Measurements from ENCODE around the gene SHANK1. TPM values are rescaled to one million over a fixed set of nuclear protein-coding genes. Genes with fewer than 3 reads are reported as not detected.

Gene SHANK1
- polyA plus RNA-seq, 1 donor: 38.7 TPM

DNA sequence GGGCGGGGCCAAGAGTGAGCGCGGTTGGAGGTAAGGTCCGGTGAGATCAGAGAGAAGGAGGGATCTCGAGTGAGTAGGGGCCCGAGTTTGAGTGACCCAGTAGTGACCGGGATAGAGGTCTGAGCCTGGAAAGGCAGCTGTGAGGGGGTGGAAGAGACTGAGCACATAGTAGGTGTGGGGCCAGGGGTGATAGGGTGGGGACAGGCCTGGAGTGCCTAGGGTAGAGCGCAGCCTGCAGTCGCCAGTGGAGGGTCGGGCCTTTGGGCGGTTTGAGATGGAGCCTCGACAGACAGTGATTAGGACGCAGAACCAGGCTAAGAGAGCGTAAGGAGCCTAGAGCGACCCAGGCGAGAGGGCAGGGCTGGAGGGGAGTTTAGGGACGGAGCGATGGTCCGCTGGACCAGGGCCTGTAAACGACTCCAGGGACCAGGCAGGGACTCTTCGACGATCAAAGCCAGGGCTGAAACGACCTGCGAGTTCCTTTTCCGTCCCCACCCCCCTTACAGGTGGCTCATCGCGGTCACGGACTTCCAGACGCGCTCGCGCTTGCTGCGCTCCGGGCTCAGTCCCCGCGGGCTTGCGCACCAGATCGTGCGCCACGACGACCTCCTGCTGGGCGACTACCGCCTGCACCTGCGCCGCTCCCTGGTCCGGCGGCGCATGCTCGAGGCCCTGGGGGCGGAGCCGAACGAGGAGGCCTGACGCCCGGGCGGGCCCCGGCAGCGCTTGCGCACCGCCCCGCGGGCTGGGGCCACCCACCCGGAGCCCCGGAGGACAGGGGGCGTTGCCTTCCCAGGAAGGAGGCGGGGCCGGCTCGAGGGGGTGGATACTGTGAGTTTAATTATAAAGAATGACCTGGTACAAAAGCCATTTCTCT, 60.9 kb downstream of the SHANK1 start:
- DNase-seq: peak; percentile 31

DNA sequence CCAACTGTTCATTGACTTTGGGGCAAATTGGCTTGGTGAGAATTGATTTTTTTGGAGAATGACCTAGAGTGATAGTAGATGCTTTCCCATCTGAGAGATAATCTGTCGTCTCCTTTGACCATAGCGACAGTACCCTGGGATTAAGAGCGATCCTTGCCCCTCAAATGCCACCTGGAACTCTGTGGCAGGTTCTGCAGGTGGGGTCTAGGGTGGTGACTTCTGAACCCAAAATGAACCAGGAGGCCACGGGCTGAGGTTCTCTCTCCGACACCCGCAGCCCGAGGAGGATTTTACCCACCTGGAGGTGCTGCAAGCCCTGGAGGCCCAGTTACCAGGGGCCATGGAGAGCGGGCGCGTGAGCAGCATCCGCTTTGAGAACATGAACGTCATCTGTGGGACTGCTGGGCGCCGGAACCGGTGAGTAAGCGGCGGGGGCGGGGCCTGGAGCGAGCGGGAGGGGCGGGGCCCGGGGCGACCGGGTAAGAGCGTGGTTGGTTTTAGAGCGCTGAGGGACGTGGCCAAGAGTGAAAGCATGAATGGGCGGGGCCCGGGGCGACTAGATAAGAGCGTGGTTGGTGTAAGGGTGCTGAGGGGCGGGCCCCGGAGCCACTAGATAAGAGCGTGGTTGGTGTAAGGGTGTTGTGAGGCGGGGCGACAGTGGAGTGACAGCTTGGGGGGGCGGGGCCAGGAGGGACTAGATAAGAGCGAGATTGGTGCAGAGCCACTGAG, 61.7 kb downstream of the SHANK1 start:
- DNase-seq: peak; percentile 54

GRCh38 chr19:50657222-50657669, 62.4 kb downstream of the SHANK1 start:
- DNase-seq: no peak

DNA sequence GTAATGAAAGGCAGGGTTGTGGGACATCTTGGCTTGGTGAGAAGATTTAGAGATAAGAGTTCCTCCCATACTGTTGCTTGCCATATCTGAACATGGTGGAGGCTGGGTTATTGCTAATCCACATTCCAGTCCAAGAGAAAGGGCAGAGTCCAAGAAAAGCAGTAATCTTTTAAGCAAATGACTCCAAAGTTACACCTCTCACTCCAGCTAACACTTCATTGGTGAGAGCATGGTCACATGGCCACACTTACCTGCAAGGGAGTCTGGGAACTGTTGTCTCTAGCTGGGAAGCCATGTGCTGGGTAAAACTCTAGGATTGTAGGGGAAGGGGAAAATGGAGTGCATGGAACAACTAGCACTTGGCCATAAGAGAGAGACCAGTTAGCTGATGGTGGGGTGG, 64.7 kb downstream of the SHANK1 start:
- no peak for DNase-seq

- DNase-seq: no peak
Measured at GRCh38 chr19:50652722-50653121, 66.9 kb downstream of the SHANK1 start.

- DNase-seq: no peak
Measured at GRCh38 chr19:50651174-50651573, 68.4 kb downstream of the SHANK1 start.

DNA sequence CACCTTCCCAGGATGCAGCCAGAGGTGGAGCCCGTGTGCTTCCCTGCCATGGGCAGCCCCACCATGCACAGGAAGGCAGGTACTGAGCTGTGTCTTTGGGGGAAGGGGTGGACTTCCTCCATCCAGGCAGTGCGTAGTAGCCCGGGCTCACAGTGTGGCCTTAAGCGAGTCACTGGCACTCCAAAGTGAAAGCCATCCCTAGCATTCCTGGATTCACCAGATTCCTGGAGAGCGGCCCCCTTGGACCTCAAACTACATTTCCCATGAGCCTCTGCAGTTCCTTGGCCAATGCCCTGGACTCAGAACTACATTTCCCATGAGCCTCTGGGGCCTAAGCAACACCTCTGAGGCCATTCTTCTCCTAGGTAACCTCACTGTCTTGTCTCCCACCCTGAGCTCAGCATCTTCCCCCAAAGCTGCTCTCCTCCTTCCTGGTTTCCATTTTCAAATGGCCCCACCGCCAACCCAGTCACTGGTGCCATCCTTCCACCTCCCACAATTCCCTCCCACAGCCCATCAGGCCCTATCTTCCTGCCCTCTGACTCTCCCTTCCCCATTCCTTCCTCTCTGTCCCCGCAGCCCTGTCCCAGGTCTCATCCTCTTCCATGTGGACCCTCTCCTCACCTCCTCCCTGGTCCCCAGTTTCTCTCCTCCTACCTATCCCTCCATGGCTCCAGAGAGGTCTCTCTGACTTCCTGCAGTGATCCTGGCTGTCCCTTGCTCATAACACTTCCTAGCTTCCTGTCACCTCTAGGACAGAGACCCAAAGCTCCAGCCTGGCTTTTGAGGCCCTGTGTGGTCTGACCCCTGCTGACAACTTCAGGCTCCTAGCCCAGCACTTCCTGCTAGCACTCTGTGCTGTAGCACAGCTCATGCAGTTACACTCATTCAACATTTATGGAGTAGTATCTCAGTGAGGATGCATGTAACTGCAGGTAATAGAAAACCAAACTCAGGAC, 69.9 kb downstream of the SHANK1 start, which contains the start of gene C19orf81:
Gene C19orf81, plus strand, starts transcription at position 13 of the 959 bp plus-strand sequence. Its CDS starts 0 bp downstream, at position 13.
- no peak for DNase-seq

GRCh38 chr19:50648659-50649058, 70.9 kb downstream of the SHANK1 start:
- DNase-seq: no peak

DNA sequence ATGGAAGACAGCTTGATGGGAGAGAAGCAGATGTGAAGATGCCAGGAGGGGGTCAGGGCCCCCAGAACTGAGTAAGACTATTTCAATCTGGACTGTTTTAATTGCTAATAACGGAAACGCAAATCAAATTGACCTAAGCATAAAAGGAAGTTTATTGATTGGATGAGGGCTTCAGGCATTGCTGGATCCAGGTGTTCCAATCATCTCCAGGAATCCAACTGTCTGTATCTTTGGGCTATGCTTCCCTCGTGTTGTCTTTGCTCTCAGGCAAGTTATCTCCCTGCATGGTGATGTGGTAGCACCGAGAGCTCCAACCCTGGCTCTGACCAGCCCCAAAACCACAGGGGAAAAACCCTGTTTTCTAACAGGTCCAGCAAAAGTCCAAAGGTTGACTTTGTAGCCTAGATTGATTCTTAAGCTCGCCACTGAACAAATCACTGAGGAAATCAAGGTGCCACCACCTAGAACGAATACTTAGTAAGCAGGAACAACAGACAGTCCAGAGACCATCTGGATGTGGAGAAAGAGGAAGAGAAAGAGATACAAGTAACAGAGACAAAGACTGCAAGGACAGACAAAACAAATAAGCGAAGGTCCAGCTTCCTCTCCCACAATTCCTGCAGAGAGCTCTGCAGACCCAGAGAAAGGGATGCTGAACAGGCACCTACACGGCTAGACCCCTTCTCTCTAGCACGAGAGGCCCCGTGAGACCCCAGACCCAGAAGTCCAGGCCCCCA, 71.6 kb downstream of the SHANK1 start:
- DNase-seq: no peak

DNA sequence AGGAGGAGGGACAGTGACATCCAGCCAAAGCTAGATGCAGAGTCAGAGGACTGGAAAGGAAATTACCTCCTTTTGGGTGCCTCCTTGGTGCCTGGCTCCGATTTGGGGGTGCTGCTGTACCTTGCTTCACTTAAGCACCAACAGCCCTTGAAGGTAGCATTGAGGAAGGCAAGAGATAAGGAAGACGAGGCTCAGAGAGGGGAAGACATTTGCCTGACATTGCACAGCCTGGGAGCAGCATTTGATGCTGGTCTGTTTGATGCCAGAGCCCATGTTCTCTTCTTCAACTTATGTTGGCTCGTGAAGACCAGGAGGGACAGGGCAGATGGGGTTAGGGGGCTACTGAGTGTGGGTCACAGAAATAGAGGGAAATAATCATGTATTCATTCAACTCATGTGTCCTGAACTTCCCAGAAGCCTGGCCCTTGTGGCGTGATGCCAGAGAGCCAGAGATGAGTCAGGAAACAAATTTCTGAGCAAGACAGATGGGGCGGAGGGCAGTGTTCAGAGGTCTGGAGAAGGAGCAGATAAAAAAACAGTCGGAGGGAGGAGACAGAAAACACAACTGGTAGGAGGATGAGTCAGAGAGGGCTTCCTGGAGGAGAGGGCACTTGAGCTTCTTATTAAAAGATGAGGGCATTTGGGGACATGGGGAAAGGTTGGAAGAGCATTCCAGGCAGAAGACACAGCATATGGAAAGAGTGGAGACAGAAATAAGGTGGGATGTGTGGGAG, 73.4 kb downstream of the SHANK1 start:
- DNase-seq: no peak

- no peak for DNase-seq
Measured at GRCh38 chr19:50645107-50645506, 74.5 kb downstream of the SHANK1 start.

DNA sequence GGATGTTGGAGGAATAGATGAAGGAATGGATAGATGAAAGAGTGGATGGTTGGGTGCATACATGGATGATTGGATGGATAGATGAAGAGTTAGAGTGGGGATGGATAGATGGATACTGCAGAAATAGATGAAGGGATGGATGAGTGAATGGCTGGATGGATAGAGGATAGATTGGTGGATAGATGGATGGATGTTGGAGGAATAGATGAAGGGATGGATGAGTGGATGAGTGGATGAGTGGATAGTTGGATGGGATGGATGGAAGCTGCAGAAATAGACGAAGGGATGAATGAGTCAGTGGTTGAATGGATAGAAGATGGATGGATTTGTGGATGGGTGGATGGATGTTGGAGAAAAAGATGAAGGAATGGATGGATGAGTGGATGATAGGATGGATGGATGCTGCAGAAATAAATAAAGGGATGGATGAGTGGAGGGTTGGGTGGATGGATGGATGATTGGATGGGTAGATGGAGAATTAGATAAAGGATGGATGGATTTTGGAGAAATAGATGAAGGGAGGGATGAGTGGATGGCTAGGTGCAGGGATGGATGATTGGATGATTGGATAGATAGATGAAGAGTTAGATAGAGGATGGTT, 75.2 kb downstream of the SHANK1 start:
- DNase-seq: no peak

DNA sequence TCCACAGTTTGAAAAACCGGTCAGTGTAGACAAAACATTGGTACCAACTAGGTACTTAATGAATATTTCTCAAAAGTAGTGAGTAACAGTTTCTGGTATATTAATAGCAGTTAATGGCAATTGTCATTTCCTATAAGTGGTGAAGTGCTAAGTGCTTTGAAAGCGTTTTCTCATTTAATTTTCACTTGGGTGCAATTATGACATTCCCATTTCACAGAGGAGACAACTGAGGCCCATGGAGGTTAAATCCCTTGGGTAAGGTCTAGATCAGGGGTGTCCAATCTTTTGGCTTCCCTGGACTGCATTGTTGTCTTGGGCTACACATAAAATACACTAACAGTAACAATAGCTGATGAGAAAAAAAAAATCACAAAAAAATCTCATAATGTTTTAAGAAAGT, 79.2 kb downstream of the SHANK1 start:
- no peak for DNase-seq

DNA sequence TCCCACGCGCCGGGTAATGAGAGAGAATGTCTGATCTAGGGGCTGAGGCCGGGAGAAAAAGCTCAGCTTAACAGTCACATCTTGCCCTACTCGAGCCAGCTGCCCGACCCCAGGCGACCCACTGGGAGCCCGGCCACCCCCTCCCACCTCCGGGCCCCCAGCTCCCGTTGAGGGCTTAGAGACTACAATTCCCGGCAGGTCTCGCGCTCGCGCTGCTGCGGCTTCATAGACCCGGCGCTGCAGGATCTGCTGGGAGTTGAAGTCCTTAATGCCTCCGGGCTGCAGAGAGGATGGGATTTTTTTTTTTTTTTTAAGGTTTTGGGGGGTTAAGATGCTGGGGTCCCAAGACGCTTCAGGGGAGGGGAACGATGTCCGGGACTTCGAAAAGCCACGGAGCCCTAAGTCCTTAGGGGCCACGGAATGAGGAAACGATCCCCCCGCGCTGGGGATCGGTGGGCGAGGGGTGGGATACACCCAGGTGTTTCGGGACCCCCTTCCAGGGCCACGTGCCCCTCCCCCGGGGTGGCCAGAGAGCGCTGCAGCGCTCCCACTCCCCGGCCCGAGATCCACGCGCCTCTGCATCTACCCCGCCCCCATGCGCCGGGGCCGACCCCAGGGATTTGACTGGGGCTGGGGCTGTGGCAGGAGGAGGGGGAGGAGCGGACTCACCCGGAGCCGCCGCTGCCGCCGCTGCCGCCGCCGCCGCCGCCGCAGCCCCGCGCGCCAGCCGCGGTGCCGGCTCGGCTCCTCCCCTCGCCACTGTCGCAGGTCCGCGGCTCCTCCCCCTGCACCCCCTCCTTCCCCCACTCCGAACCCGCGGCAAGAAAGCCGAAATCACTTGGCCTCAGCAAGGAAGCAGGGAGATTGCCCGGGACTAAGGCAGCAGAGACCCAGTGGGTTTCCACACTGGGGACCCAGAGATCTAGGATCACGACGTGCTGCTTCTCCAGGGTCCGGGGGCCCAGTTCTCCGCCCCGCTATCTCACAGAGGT, 80.2 kb downstream of the SHANK1 start, which contains the start of gene SYT3:
Gene SYT3, minus strand, starts transcription at position 761 of the 992 bp plus-strand sequence. CDS start 2,470 bp downstream, outside the sequence.
- DNase-seq: no peak

- DNase-seq: no peak
Measured at GRCh38 chr19:50638600-50638999, 81.0 kb downstream of the SHANK1 start.

DNA sequence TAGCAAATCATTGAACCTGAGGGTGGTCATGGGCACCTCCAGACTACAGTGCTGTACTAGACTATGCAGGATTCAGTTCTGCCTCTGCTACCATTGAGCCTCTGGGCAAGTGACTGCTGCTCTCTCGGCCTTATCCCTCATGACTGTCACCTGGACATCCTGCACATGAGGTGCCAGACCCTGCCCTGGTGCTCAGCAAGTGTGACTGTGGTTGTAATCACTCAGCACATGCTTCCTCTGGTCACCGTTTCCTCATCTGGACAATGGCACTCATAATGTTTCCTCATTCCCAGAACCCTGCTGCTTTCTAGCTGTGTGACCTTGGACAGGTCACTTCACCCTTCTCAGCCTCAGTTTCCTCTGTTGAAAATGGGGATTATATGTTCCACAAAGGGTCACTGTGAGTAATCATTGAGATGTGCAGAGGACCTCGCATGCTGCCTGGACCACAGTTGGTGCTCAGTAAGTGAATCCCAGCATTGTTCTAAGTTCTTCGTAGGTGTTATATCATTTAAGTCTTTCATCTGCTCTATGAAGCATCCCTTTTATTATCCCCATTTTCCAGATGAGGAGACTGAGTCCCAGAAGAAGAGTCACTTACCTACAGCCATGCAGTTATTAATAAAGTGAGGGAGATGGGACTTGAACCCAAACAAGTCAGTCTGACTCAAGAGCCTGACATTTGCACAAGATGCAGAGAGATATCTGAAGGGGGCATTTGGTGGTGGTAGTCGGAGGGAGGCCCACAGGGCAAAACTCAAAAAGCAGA, 83.1 kb downstream of the SHANK1 start:
- no peak for DNase-seq

DNA sequence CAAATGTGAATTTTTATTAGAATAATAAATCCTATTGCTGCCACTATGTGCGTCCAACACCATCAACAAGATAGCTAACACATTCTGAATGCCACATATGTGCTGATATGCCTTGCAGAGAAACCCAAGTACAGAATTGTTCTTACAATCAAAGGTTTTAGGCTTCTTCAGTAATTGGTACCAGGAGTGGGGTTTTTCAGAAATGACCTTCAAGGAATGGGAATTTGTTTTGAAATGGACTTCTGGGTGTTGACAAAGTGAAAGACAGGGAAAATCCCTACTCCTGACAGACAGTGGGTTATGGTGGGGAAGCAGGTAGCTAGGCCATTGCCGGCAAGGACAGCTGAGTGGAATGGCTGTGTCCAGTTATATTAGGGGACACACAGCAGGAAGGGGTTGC, 85.6 kb downstream of the SHANK1 start:
- DNase-seq: no peak

- no peak for DNase-seq
Measured at GRCh38 chr19:50633359-50633758, 86.2 kb downstream of the SHANK1 start.

All from hindlimb muscle (tissue), 1 donor.